Forelimb muscle (tissue), 1 donor: ENCODE measurements around the gene HEXA. TPM values are rescaled to one million over a fixed set of nuclear protein-coding genes. Genes with fewer than 3 reads are reported as not detected.
"Not testable (repeated sequence)": the region's sequence is repeated elsewhere in the genome, so short reads cannot be mapped to it uniquely, and the experiment has no call there.

Source experiments
- DNase-seq: peaks from one replicate; pipeline ENCODE4 v3.0.0-alpha.2; 2013; ENCODE audit warnings: low read depth
- polyA plus RNA-seq: library from polyadenylated mRNA; unstranded; fragments of 120-200 nt; gene quantifications from one replicate; pipeline ENCODE4 v1.2.1, GENCODE V29; 2013; ENCODE audit not compliant: insufficient read length

Gene HEXA
- polyA plus RNA-seq, result 42.6 TPM

GRCh38 chr15:72375846-72376581, at the start of gene HEXA:
Gene HEXA (minus strand): TSS chr15:72376014. CDS start chr15:72375972, 42 bp downstream.
- DNase-seq, result peak; percentile 74

GRCh38 chr15:72423256-72423655, 47.4 kb upstream of the HEXA start:
- no peak for DNase-seq

- no peak for DNase-seq
These were observed 45.7 kb upstream of the HEXA start for GRCh38 chr15:72421484-72421883.

- DNase-seq, result no peak
These were observed 44.8 kb upstream of the HEXA start for GRCh38 chr15:72420576-72420975.

DNA sequence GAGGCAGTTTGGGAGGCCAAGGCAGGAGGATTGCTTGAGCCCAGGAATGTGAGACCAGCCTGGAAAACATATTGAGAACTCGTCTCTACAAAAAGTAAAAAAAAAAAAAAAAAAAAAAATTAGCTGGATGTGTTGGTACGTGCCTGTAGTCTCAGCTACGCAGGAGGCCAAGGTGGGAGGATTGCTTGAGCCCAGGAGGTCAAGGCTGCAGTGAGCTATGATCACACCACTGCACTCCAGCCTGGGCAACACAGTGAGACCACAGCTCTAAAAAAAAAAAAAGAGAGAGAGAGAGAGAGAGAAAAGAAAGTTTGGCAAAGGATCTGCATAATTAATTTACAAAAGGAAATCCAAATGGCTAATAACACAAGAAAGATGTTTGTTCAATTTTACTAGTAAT, 44.0 kb upstream of the HEXA start:
- DNase-seq, result not testable (repeated sequence)

DNA sequence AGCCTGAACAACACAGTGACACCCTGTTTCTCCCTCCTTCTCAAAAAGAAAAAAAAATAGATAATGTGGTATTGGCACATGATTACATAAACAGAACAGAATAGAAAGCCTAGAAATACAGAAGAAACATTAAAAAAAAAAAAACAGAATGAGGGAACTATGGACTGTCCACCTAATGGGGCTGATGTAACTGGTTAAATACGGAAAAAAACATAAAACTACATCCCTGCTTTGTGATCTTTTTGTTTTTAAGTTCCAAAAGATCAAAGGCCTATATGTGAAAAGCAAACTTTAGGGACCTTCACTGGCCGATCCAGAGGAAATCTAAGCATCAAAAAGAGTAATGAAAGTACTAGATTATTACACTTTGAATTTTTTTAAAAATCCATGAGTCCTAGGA, 39.5 kb upstream of the HEXA start:
- no peak for DNase-seq

GRCh38 chr15:72413337-72413736, 37.5 kb upstream of the HEXA start:
- DNase-seq, result not testable (repeated sequence)

DNA sequence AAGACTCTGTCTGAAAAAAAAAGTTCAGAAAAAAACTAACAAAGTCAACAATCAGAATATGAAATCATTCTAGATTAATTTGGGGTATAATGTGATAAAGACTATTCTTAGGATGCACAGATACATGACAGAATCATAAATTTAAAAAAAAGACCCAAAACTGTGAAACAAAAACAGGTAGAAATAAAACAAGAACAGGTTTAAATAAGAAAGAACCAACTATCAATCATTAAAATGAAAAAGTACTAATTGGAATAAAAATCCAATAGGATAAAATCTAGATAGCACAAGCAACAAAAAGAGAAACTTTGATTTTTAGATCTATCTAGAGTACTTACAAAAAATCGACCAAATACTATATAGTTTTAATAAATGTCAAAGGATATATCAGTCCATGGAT, 35.7 kb upstream of the HEXA start:
- DNase-seq, result no peak

DNA sequence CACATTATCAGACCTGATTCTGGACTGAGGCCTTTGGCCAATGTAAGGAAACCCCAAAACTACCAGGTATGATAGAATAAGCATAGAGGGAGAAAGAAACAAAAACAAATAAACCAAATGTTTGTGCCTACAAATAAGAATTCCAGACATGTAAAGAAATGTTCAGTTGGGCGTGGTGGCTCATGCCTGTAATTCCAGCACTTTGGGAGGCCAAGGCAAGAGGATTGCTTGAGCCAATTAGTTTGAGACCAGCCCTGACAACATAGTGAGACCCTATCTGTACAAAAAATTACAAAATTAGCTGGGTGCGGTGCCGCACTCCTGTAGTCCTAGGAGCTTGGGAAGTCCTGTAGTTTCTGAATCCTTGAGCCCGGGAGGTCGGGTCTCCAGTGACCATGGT, 35.3 kb upstream of the HEXA start:
- no peak for DNase-seq

DNA sequence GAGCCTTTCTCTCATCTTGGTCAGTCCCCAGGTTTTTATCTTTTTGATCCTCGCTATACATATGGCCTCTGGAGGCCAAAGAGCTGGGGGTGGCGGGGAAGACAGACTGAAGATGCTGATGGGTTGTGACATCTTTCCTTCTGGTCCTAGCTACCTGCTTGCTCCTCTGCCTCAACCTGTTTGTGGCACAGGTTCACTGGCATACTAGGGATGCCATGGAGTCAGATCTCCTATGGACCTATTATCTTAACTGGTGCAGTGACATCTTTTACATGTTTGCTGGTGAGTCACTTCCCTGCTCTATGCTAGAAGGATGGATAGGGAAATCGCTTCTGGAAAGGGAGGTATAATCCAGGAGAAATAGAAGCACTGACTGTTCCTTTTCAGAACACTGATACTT, 31.1 kb upstream of the HEXA start:
- no peak for DNase-seq

DNA sequence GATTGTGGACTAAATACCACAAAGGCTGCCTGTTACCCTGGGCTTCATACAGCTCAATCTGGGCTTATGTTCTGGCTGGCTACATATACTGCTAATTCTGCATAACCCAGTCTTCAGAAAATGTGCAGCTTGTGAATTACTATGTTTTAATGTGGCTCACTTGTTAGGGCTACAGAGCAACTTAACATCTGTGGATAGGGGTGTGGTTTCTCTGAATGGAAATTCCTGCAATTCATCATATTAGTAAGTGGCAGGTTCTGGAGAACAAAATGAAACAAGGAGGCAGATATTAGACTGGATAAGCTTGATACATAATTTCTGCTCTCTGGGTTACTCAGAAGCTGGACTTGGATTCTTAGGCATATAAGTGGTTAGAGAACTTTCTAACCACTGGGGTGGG, 29.0 kb upstream of the HEXA start:
- DNase-seq, result no peak

DNA sequence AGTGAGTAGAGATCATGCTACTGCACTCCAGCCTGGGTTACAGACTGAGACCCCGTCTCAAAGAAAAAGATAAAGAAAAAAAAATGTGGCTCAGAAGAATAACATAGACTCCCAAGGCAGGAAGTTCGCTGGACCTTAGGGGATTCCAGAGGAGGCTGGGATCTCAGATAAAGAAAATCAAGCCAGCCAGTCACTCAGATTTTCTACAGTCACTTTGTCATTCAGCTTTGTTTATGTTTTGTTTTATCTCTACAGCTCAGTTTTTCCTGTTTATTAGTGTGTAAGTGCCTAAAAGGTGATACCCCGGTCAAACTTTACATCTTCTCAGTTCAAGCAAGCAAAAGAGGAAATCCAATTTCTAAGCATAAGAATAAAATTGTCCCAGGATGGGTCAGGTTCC, 28.5 kb upstream of the HEXA start:
- no peak for DNase-seq

DNA sequence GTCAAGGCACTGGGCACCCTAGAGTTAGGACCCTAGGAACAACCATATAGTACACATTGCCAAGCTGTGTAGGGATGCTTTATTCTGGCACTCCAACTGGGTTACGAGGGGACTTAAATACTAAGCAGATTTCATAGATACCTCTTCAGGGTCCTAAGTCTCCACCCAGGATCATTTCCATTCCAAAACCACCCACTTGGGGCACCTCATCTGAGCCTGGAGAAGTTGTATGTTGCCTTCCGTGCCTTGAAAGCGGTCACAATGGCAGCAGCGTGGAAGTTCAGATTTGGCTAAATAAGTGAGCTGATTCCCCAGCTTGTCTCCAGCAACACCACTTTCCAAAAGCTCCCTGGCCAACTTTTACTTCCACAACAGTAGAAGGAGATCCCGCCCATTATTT, 26.9 kb upstream of the HEXA start:
- DNase-seq, result no peak

GRCh38 chr15:72398648-72399047, 22.8 kb upstream of the HEXA start:
- no peak for DNase-seq

DNA sequence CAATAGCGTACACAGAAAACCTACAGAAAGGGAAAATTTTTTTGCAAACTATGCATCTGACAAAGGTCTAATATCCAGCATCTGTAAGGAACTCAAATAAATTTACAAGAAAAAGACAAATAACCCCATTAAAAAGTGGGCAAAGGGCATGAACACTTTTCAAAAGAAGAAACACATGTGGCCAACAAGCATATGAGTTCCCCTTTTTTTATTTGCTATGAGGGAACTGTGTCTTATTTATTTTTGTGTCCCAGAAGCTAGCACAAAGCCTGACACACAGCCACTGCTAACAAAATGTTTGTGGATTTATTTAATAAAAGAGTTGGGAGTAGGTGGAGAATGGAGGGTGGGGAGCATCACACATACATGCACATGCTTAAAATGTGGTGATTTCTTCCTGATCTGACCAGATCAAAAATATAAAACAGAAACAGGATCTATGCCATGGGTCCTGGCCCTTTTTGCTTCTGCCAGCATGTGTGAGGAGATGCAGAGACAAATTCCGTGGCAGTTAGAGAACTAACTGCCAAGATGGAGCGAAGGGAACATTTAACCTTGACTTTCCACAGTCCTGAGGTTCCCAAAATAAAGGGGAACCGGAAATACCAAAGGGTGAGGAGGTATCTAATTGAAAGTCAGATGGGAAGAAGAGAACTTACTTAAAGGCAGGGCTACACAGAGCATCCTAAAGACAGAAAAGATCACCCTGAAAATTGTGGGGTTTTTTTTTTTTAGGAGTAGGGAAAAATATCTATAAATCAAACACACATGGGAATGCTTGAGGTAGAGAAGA, 22.2 kb upstream of the HEXA start, which contains the start of gene TMEM202:
TMEM202 (plus strand) TSS at position 510 of the 793 bp plus-strand sequence; CDS start at position 532, 22 bp downstream.
- DNase-seq, result no peak

GRCh38 chr15:72396331-72396730, 20.5 kb upstream of the HEXA start:
- DNase-seq, result not testable (repeated sequence)

DNA sequence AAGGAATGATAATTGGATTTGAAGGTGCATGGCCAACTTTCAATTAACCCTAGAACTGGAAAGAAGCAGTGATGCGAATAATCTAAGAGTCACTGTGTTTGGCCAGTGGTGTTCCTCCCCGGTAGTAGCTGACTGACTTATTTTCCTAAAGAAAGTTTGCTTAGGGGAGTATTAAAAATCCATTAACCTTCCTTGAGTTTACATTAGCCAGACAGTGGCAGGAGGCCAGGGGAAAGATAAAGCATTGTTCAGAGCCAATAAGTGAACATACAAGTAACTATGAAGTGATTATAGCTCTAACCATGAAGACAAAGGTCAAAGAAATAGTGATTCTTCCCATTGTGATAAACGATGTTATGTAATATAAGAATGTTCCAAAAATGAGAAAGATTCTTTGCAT, 13.4 kb upstream of the HEXA start:
- DNase-seq, result no peak

- no peak for DNase-seq
These were observed 11.9 kb upstream of the HEXA start for GRCh38 chr15:72387741-72388140.

GRCh38 chr15:72382146-72382545, 6.3 kb upstream of the HEXA start:
- DNase-seq, result no peak

DNA sequence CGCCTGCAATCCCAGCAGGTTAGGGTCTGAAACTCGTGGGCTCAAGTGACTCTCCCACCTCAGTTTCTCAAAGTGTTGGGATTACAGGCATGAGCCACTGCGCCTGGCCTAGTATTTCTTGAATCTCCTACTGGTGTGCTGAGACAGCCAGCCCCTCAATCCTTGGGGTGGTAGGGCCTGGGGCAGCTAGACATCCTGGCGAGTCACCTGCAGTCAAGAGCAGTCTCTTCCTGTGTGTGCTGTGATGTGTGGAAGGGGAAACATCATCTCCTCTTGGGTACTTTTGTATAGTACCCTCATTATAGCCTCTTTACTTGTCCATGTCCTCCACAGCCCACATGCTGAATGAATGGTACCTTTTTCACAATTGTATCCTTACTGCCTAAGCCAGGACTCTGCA, 4.9 kb upstream of the HEXA start:
- no peak for DNase-seq

GRCh38 chr15:72379856-72380430, 4.1 kb upstream of the HEXA start:
- no peak for DNase-seq

- not testable (repeated sequence) for DNase-seq
These were observed 3.3 kb upstream of the HEXA start for GRCh38 chr15:72379106-72379505.

GRCh38 chr15:72377331-72377730, 1.5 kb upstream of the HEXA start:
- DNase-seq, result no peak
